T-cell (primary cell): ENCODE data around the gene FANCC. TPM values are rescaled to one million over a fixed set of nuclear protein-coding genes. Genes with fewer than 3 reads are reported as not detected.
"Not testable (repeated sequence)": the region's sequence is repeated elsewhere in the genome, so short reads cannot be mapped to it uniquely, and the experiment has no call there.

ENCODE experiments used
- ATAC-seq, 4 experiments: fragments of 200-7000 bp in 3 of 4; fragments of 150-1000 bp in 1 of 4; cut with Tn5 transposase; replicated peaks in 1 of 4; 1 replicate in 3 of 4; 2 replicates in 1 of 4; pipeline ENCODE4 v1.10.0; 2021; ENCODE audit warnings: moderate library complexity in 3 of 4, mild to moderate bottlenecking in 2 of 4, moderate number of reproducible peaks in 1 of 4
- CTCF ChIA-PET, 2 donors: fragments of 300-600 bp; sonication (Branson Sonifier 250); formaldehyde crosslinking; loops; one replicate each; lab custom pipeline; 2022; ENCODE audit warnings: antibody characterized with exemption in 2 of 2; lab: Charles Lee
- POLR2A ChIA-PET, 2 donors: fragments of 300-600 bp; sonication (Branson Sonifier 250); formaldehyde crosslinking; loops; one replicate each; lab custom pipeline; 2022; ENCODE audit warnings: antibody characterized with exemption in 2 of 2; lab: Charles Lee
- DNase-seq, 35 experiments: peaks; one replicate each; pipeline versions ENCODE4 v3.0.0 to v3.0.0-alpha.2; 2013 to 2023
- H3K27ac ChIP-seq: one replicate; pipeline ENCODE4 v1.5.1; 2013; ENCODE audit warnings: low read length
- H3K27me3 ChIP-seq, 2 experiments: replicated peaks in 1 of 2; 1 replicate in 1 of 2; 2 replicates in 1 of 2; pipeline versions ENCODE4 v1.6.1 to v1.7.0; 2013; ENCODE audit warnings: low read length in 1 of 2, mixed read lengths in 1 of 2; ENCODE audit not compliant: control insufficient read depth in 2 of 2, insufficient read depth in 2 of 2; ENCODE audit errors: extremely low read depth in 1 of 2
- H3K36me3 ChIP-seq, 2 donors: 1 replicate in 1 of 2; 2 replicates in 1 of 2; pipeline versions ENCODE4 v1.6.1 to v1.7.0; 2013; ENCODE audit warnings: low read length in 1 of 2; ENCODE audit not compliant: control insufficient read depth in 2 of 2, insufficient read depth in 1 of 2; ENCODE audit errors: extremely low read depth in 1 of 2
- H3K4me1 ChIP-seq, 2 experiments: 1 replicate in 1 of 2; 2 replicates in 1 of 2; pipeline versions ENCODE4 v1.6.1 to v1.7.0; 2013; ENCODE audit warnings: low read length in 2 of 2, mixed read lengths in 1 of 2; ENCODE audit not compliant: insufficient read depth in 2 of 2, control insufficient read depth in 1 of 2; ENCODE audit errors: extremely low read depth in 1 of 2
- H3K4me3 ChIP-seq, 2 donors: 1 replicate in 1 of 2; 2 replicates in 1 of 2; pipeline versions ENCODE4 v1.5.1 to v1.7.0; 2013; ENCODE audit warnings: mild to moderate bottlenecking in 2 of 2, low read length in 1 of 2, moderate library complexity in 1 of 2; ENCODE audit not compliant: control insufficient read depth in 1 of 2; ENCODE audit errors: extremely low read depth in 1 of 2
- H3K9me3 ChIP-seq: 2 replicates; pipeline ENCODE4 v1.7.0; 2013
- H3K27ac Mint-ChIP-seq, 2 donors: one replicate each; pipeline ENCODE4 v1.8.0; 2020 to 2021; ENCODE audit warnings: mild to moderate bottlenecking in 2 of 2, mixed read lengths in 2 of 2
- H3K27me3 Mint-ChIP-seq, 2 donors: one replicate each; pipeline ENCODE4 v1.8.0; 2021 to 2022; ENCODE audit warnings: mixed read lengths in 2 of 2
- H3K36me3 Mint-ChIP-seq: one replicate; pipeline ENCODE4 v1.8.0; 2021; ENCODE audit warnings: mixed read lengths
- H3K4me1 Mint-ChIP-seq, 3 donors: one replicate each; pipeline ENCODE4 v1.8.0; 2020 to 2022; ENCODE audit warnings: mixed read lengths in 3 of 3, mild to moderate bottlenecking in 1 of 3
- H3K4me3 Mint-ChIP-seq, 3 donors: one replicate each; pipeline ENCODE4 v1.8.0; 2020 to 2022; ENCODE audit warnings: mild to moderate bottlenecking in 3 of 3, mixed read lengths in 3 of 3, moderate library complexity in 3 of 3
- H3K9me3 Mint-ChIP-seq, 3 donors: one replicate each; pipeline ENCODE4 v1.8.0; 2020 to 2022; ENCODE audit warnings: mixed read lengths in 3 of 3
- WGBS: methylation state at CpG from one replicate; pipeline ENCODE4 v1.1.5; 2013; ENCODE audit warnings: missing lambda C conversion rate; ENCODE audit not compliant: insufficient coverage; 5-methylcytosine and 5-hydroxymethylcytosine counted together
- total RNA-seq, 35 experiments: library from RNA in 6 of 35; stranded (reverse) in 6 of 35; fragments of 120-200 nt in 1 of 35; gene quantifications; one replicate each; pipeline versions ENCODE4 v1.2.1 to v1.2.4 and lab custom pipeline; 2013 to 2026

Gene FANCC
- total RNA-seq, 5 donors from 2014 or later (not counting 1 experiment from before 2014, with no cell fraction given) = 4.2 to 11.6 (median 4.8) TPM

DNA sequence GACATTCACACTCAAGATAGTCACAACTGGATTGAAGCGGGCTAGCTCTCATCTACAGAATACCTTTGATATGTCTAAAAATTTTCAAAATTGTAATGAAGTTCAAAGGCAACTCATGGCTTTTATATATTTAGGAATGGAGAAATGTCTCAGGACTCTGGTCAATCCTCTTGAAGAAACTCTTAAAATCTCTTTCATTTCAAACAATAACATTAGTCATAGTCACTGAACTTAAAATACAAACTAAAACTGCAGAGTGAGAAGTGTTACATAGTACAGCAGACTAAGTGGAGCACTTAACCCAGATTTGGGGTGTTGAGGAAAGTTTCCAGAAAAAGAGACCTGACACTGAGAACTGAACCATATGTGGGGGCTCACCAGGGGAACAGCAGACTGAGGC lies 20.7 kb downstream of the FANCC start:
- Histone ChIP-seq H3K4me3 (no peak overlapping the region), H3K27me3 (no peaks in the 10 kb centered on the region), H3K4me1 (no peaks in the 10 kb centered on the region), H3K27ac (no peak overlapping the region), H3K36me3 (no peaks in the 10 kb centered on the region), H3K9me3 (no peaks in the 10 kb centered on the region)
- Mint-ChIP-seq H3K27ac (no peak overlapping the region), H3K4me3 (no peak overlapping the region), H3K27me3 (no peaks in the 10 kb centered on the region), H3K36me3 (peaks cover 5% of the 10 kb centered on the region), H3K4me1 (peaks cover 0 to 7% (median 7%) of the 10 kb centered on the region in 3 donors), H3K9me3 (peaks cover 0 to 3% (median 2%) of the 10 kb centered on the region in 3 donors)
- DNase-seq (no peak), ATAC-seq (no peak)
- ChIA-PET POLR2A (no interaction called here), CTCF (no interaction called here)
- no CpG with 5 or more reads among the region's 1 CpG for WGBS

- Mint-ChIP-seq H3K4me1 (peaks cover 6 to 10% (median 6%) of the 10 kb centered on the region in 3 donors), H3K36me3 (peaks cover 12% of the 10 kb centered on the region)
- H3K4me3 ChIP-seq, DNase-seq, H3K36me3 ChIP-seq, H3K27me3 Mint-ChIP-seq, H3K27ac Mint-ChIP-seq, H3K4me1 ChIP-seq, ATAC-seq, H3K9me3 Mint-ChIP-seq, H3K4me3 Mint-ChIP-seq, H3K27ac ChIP-seq, H3K9me3 ChIP-seq, CTCF ChIA-PET, H3K27me3 ChIP-seq, POLR2A ChIA-PET: not testable (repeated sequence)
- WGBS = 100% methylated on average over 3 of the region's 6 CpGs
These were observed 24.2 kb downstream of the FANCC start for GRCh38 chr9:95293296-95293695.

DNA sequence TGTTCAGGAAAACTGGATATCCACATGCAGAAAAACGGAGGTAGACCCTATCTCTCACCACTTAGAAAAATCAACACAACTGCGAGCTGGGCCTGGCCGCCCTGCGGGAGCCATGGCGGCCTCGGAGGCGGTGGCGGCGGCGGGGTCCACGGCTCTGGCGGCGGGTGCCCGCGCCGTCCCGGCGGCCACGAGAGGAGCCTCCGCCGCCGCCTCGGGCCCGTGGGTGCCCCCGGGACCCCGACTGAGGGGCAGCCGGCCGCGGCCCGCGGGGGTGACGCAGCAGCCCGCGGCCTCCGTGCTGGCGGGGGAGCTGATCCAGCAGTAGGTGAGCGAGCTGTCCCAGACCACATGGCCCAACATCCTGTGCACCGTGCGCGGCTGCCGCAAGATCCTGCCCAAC lies 25.3 kb downstream of the FANCC start:
- H3K9me3 ChIP-seq = no peaks in the 10 kb centered on the region

GRCh38 chr9:95286151-95286550 lies 31.4 kb downstream of the FANCC start:
- POLR2A ChIA-PET = no interaction called here
- H3K4me3 Mint-ChIP-seq = no peak overlapping the region

More for the DNA sequence above, 25.3 kb downstream of the FANCC start:
- Histone ChIP-seq H3K27ac (no peak overlapping the region), H3K4me3 (no peak overlapping the region), H3K27me3 (no peaks in the 10 kb centered on the region), H3K36me3 (no peaks in the 10 kb centered on the region), H3K4me1 (no peaks in the 10 kb centered on the region)
- CTCF ChIA-PET = interaction anchor here in 1 of 2 donors (0.6 kb wide), 1 partner anchor 864 kb away, joined by 4 read pairs; no protein-coding TSS in a partner anchor
- Mint-ChIP-seq H3K27me3 (peaks cover 0 to 6% of the 10 kb centered on the region in 2 donors), H3K27ac (no peak overlapping the region), H3K4me3 (no peak overlapping the region), H3K4me1 (peaks cover 4 to 11% (median 4%) of the 10 kb centered on the region in 3 donors), H3K36me3 (peaks cover 12% of the 10 kb centered on the region), H3K9me3 (peaks cover 0 to 3% (median 2%) of the 10 kb centered on the region in 3 donors)
- DNase-seq = no peak
- no peak for ATAC-seq
- POLR2A ChIA-PET = no interaction called here
- WGBS = 98% methylated on average over 39 of the region's 41 CpGs

GRCh38 chr9:95285307-95285706 lies 32.2 kb downstream of the FANCC start:
- Mint-ChIP-seq H3K27ac (no peak overlapping the region), H3K36me3 (peaks cover 8% of the 10 kb centered on the region), H3K9me3 (peaks cover 7 to 20% (median 8%) of the 10 kb centered on the region in 3 donors), H3K4me3 (no peak overlapping the region), H3K27me3 (peaks cover 0 to 2% of the 10 kb centered on the region in 2 donors), H3K4me1 (peaks cover 4 to 11% (median 4%) of the 10 kb centered on the region in 3 donors)
- no peak for ATAC-seq
- no peak overlapping the region for H3K4me3 ChIP-seq
- DNase-seq = no peak
- H3K9me3 ChIP-seq = peaks cover 2% of the 10 kb centered on the region
- H3K36me3 ChIP-seq = no peaks in the 10 kb centered on the region
- ChIA-PET POLR2A (no interaction called here), CTCF (no interaction called here)
- H3K4me1 ChIP-seq = no peaks in the 10 kb centered on the region
- WGBS = no CpG with 5 or more reads among the region's 1 CpG
- no peaks in the 10 kb centered on the region for H3K27me3 ChIP-seq
- no peak overlapping the region for H3K27ac ChIP-seq

More at GRCh38 chr9:95286151-95286550, 31.4 kb downstream of the FANCC start:
- H3K9me3 ChIP-seq = peaks cover 2% of the 10 kb centered on the region
- no peak for ATAC-seq
- H3K27ac ChIP-seq = no peak overlapping the region
- no peak overlapping the region for H3K4me3 ChIP-seq
- H3K27me3 ChIP-seq = no peaks in the 10 kb centered on the region
- H3K36me3 ChIP-seq = no peaks in the 10 kb centered on the region
- H3K4me1 ChIP-seq = no peaks in the 10 kb centered on the region
- peaks cover 4 to 11% (median 4%) of the 10 kb centered on the region in 3 donors for H3K4me1 Mint-ChIP-seq
- no peak overlapping the region for H3K27ac Mint-ChIP-seq
- DNase-seq = no peak
- no CpG with 5 or more reads among the region's 2 CpGs for WGBS
- peaks cover 8% of the 10 kb centered on the region for H3K36me3 Mint-ChIP-seq
- CTCF ChIA-PET = no interaction called here
- peaks cover under 1 to 12% (median 1%) of the 10 kb centered on the region in 3 donors for H3K9me3 Mint-ChIP-seq
- H3K27me3 Mint-ChIP-seq = peaks cover 0 to 6% of the 10 kb centered on the region in 2 donors

GRCh38 chr9:95284162-95285080 lies 33.1 kb downstream of the FANCC start:
- Mint-ChIP-seq H3K27me3 (no peaks in the 10 kb centered on the region), H3K4me3 (no peak overlapping the region), H3K27ac (no peak overlapping the region), H3K36me3 (peaks cover 12% of the 10 kb centered on the region), H3K4me1 (peaks cover 4 to 11% (median 4%) of the 10 kb centered on the region in 3 donors), H3K9me3 (peaks cover 7 to 27% (median 13%) of the 10 kb centered on the region in 3 donors)
- Histone ChIP-seq H3K36me3 (no peaks in the 10 kb centered on the region), H3K9me3 (peaks cover 2% of the 10 kb centered on the region), H3K4me1 (no peaks in the 10 kb centered on the region), H3K27me3 (no peaks in the 10 kb centered on the region), H3K4me3 (no peak overlapping the region), H3K27ac (no peak overlapping the region)
- 83% methylated on average over 1 of the region's 9 CpGs for WGBS
- ChIA-PET POLR2A (no interaction called here), CTCF (no interaction called here)
- no peak for DNase-seq
- ATAC-seq = no peak
